ENCODE data around the gene WDR45B.
"Not testable (repeated sequence)": the region's sequence is repeated elsewhere in the genome, so short reads cannot be mapped to it uniquely, and the experiment has no call there.

The WDR45B gene

DNA sequence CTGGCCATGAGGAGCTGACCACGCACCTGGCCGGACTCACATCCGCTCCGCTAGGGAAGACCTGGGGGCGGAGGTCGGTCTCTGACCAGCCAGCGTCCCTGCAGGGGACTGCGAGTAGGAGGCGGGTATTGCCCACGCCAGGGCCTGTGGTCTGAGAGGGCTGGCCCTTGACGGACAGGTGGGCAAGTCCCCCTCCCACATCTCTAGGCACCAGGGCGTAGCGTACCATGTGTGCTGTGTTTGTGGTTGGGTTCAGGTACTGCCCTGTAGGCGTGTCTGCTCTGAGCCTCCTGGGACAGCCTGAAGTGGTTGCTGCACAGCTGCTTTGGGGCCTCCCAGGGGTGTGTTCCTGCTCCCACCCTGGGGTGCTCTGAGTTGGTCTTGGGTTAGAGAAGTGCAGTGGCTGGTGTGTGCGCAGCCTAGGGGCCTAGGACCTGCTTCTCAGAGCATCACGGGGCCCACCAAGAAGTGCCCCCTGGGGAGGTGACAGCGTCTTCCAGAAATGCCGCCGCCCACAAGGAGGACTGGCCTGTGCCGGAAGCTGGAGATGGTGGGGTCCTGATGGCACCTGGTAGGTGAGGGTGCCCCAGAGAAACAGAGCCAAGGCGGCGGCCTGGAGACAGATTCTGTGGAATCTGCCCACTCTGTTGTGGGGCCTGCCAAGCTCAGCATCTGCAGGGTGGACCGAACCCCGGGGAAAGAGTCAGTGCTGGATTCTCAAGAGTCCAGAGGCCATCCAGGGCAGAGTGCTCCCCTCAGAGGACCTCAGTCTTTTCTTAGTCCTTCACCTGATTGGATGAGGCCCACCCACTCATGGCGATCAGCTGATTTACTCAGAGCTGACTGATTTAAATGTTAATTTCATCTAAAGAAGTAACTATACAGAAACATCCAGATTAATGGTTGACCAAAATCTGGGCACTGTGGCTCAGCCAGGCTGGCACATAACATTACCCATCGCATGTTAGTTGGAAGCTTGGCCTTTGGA lies 48.3 kb downstream of the WDR45B start:
- DNase-seq (ENCODE audit: low read depth in 2 of 2), result no peak

DNA sequence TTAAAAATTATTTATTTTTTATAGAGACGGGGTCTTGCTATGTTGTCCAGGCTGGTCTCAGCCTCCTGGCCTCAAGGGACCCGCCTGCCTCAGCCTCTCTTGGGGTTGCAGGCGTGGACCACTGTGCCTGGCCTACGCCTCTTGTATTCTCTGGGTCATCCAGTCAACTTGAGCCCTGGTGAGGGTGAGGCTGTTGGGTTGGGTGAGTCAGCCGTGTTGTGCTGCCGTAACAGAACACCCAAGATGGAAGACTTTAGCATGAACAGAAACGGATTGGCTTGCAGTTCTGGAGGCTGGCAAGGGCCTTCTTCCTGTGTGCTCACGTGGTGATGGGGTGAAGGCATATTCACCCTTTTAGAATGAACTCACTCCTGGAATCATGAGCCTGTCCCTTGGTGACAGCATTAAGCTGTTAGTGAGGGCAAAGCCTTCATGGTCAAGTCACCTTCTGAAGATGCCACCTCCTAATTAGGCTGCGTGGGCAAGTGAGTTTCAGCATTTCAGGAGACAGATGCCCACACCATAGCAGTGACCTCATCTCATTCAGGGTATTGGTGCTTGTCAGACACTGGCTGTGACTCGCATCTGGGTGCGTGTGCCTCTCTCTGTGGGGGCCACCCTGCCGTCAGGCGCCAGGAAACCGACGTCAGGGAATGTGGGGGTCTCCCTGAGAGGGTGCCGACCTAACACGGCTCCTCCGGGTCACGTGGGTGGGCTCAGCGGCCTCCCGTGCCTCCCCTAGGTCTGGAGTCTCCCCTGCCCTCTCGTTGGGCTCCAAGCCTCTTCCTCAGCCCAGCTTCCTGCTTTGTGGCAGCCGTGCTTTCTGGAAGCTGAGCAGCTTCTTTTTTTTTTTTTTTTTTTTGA lies 49.8 kb downstream of the WDR45B start:
- no peak for DNase-seq (ENCODE audit: low read depth in 2 of 2)

DNA sequence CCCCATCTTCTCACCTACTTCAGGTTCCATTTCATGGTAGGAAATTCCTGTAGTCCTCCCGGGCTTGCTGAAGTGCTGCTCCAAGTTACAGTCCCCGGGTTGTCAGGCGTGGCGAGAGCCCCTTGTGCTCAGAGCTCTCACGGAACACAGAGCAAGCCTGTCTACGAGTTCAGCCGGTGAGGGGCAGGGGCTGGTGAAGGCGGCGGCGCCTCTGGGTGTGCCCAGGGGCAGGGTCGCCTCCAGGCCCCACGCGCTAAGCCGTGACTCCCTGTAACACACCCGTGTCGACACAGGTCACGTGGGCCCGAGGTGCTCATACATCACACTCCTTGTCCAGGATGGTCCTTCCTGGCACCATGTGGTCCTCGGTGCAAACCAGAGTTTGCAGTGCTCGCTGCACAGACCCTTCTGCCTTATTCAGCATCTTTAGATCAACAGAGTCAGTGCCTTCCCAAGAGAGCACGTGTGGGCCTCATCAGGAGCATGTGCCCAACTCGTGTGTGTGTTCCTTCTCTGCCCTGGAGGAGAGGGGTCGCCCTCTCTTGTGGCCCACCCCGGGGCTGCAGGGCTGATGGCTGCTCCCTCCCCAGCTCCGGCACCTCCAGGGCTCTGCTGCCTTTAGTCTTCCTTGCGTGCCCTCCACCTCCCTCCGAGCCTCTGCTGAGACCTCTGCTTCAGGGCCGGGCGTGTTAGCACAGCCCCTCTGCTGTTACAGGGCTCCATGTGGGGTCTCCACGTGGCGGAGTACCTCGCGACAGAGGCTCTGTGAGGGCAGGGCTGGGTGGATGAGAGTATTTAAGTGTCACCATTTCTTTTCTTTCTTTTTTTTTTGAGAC lies 51.2 kb downstream of the WDR45B start:
- no peak for DNase-seq (ENCODE audit: low read depth in 2 of 2)

DNA sequence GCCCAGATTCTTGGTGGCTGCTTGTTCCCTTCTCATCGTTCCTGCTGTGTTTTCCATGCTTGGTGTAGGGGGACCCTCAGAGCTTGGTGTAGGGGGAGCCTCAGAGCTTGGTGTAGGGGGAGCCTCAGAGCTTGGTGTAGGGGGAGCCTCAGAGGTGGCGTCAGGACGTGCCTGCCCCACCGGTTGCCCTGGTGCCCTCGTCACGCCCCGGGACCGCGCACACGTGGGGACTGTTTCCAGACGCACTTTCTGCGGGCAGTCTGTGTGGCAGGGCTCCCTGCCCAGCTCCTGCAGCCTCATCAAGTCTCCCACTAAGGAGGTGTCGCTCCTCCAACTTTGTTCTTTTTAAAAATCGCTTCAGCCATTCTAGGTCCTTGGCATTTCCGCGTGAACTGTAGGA lies 51.9 kb downstream of the WDR45B start:
- no peak for DNase-seq (ENCODE audit: low read depth in 2 of 2)

DNA sequence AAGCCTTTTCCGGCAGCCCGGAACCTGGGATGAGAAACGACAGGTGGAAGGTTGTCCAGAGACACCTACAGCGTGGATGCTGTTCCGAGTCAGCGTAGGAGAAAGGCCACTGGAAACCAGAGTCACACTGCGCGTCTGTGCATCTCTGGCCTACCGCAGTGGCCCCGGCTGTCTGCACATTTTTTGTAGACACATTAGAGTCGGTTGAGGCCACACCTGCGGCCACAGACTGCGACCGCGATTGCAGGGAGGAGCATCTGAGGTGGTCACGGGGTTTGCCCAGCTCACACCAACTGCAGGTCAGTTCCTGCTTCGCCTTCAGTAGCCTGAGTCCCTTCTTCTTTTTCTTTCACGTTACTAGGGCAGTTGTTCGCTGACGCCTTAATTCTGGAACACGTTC lies 52.4 kb downstream of the WDR45B start:
- no peak for DNase-seq (ENCODE audit: low read depth in 2 of 2)

DNA sequence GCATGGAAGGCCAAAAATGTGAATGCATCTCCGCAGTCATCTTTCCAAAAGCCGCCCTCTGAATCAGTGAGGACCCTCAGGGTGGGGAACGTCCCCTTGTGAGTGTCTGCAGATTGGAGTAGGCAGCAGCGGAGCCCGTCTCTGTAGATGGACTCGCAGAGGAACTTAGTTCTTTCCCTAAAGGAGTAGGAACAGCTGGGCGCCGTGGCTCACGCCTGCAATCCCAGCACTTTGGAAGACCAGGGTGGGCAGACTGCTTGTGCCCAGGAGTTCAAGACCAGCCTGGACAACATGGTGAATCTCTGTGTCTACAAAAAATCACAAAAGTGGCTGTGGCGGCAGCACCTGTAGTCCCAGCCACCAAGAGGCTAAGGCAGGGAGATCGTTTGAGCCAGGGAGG lies 53.7 kb downstream of the WDR45B start:
- DNase-seq (ENCODE audit: low read depth in 2 of 2), result no peak

DNA sequence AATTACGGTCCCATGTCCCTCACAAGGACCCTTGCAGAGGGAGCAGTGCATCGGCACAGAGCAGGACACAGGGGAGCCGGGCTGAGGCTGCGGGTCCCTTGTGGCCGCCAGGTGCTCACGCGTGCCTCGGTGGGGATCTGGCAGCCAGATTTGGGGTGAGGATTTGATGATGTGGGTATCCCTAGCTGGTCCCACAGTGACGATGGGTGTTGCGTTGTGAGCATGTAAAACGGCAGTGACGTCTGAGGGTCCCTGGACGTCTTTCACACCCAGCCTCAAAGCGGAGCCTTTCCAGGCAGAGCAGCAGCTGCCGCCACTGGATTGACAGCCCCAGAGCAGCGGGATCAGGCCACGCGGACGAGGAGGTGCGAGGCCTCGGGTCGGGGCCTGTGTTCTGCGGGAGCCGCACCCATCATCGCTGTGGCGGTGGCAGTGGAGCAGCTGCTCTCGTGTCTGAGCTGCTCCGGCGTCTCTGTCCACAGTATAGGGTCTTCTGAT lies 54.6 kb downstream of the WDR45B start:
- no peak for DNase-seq (ENCODE audit: low read depth in 2 of 2)

DNA sequence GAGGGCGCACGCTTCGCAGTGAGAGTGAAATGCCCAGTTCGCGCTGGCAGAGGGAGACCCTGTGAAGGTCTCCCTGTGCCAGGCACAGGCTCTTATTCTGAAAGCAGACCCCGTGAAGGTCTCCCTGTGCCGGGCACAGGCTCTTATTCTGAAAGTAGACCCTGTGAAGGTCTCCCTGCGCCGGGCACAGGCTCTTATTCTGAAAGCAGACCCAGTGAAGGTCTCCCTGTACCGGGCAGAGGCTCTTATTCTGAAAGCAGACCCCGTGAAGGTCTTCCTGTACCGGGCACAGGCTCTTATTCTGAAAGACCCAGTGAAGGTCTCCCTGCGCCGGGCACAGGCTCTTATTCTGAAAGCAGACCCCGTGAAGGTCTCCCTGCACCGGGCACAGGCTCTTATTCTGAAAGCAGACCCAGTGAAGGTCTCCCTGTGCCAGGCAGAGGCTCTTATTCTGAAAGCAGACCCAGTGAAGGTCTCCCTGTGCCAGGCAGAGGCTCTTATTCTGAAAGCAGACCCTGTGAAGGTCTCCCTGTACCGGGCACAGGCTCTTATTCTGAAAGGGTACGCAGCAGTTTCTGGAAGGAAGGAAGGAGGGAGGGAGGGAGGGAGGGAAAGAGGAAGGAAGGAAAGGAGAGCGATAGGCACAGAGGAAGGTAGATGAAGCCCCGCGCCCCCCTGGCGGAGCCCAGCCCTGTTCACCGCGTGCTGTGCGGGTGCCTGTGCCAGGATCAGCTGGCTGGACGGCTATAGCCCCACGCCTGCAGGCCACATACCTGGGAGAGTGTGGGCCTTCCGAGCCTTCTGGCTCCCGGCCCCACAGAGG lies 55.3 kb downstream of the WDR45B start:
- DNase-seq (ENCODE audit: low read depth in 2 of 2), result peak in 1 of 2 donors; percentile 22

DNA sequence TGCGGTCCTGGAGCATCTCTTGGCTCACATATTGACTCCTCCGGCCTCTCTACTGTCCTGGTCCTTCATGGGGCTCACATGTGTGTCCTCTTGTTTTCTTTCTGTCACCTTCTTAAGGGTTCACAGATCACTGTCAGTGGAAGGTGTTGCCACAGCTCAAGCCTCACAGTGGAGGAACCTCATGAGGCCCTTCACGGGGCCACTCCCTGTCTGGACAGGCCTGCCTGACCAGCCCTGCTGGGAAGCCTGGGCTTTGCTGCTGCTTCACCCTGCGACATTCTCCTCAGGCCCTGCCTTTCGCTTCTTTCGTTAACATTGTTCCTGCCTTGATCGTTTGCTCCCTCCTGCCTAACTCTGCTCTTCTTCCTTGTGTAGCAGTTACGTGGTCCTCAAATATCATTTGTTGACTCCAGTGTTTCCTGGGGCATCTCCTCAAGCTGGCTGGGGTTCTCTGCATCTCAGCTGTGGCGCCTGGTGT lies 55.9 kb downstream of the WDR45B start:
- DNase-seq (ENCODE audit: low read depth in 2 of 2), result no peak

DNA sequence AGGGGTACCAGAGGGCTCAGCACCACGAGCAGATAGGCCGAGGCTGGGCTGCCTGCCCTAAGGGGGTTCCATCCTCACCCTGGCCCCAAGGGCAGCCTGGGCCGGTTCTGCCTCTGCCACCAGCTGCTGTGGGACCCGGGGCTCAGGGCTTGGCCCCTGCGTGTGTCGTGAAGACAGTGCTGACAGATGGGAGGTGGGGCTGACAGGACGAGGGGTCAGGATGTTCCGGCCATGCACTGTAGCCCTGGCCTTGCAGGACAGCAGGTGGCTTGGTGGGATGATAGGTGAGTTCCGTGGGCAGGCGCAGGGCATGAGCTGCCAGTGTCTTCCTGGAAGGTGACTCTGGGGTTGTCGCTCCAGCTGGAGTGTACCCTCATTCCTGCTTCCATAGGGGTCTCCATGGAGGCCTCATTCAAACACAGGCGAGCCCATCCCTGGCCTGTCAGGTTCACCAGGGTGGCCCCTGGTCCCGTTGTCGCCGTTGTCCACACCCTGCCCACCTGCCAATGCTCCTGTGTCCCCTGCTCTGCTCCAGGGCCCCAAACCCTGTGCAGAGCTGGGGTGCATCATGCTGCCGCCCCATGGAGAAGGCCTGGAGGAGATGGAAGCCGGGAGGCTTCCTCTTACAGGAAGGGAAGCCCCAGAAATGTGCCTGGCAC lies 57.2 kb downstream of the WDR45B start:
- DNase-seq (ENCODE audit: low read depth in 2 of 2), result no peak

DNA sequence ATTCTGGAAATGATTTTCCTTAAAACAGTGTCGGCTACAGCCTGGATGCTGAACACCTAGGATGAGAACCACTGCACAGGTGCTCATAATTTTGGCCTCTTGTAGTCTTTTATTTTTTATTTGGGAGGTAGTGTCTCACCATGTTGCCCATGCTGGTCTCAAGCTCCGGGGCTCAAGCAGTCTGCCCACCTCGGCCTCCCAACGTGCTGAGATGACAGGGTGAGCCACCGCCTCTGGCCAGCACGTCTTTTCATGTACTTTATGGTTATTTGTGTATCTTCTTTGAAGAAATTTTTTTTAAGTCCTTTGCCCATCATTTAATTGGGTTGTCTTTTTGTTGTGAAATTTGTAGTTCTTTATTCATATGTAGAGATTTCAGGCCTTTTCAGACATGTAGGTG lies 58.0 kb downstream of the WDR45B start:
- no peak for DNase-seq (ENCODE audit: low read depth in 2 of 2)

DNA sequence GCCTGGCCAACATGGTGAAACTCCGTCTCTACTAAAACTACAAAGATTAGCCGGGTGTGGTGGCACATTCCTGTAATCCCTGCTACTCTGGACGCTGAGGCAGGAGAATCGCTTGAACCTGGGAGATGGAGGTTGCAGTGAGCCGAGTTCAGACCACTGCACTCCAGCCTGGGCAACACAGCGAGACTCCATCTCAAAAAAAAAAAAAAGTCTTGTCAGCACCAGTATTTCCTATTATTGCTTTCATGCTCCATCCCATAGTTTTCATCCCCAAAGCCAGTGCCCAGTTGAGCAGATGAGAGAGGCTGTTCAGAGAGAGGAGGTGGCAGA lies 58.4 kb downstream of the WDR45B start:
- DNase-seq (ENCODE audit: low read depth in 2 of 2), result no peak

DNA sequence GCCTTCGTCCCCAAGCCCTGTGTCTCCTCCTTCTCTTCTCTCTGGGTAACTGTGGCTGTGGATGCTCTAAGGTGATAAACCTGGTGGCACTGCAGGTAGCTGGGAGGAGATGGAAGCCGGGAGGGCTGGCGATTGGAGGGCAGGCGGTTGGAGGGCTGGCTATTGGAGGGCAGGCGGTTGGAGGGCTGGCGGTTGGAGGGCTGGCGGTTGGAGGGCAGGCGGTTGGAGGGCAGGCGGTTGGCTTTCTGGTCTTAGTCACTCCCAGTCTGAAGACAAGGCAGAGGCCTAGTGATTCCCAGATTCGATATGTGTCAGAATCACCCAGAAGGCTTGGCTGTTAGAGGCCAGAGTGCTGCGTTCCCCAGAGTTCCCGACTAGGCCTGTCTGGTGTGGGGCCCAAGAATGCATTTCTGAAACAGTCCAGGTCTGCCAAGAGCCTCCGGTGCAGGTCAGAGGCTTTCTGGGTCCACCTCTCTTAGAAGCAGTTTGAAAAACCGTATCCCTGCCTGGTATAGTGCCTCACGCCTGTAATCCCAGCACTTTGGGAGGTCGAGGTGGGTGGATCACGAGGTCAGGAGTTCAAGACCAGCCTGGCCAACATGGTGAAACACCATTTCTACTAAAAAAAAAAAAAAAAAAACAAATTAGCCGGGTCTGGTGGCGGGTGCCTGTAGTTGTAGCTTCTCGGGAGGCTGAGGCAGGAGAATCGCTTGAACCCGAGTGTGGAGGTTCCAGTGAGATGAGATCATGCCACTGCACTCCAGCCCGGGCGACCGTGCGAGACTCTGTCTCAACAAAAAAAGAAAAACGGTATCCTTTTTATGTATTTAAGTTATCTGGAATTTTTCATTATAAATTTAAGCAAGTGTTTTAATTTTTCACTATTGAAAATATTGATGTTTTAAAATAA lies 59.7 kb downstream of the WDR45B start:
- no peak for DNase-seq (ENCODE audit: low read depth in 2 of 2)

DNA sequence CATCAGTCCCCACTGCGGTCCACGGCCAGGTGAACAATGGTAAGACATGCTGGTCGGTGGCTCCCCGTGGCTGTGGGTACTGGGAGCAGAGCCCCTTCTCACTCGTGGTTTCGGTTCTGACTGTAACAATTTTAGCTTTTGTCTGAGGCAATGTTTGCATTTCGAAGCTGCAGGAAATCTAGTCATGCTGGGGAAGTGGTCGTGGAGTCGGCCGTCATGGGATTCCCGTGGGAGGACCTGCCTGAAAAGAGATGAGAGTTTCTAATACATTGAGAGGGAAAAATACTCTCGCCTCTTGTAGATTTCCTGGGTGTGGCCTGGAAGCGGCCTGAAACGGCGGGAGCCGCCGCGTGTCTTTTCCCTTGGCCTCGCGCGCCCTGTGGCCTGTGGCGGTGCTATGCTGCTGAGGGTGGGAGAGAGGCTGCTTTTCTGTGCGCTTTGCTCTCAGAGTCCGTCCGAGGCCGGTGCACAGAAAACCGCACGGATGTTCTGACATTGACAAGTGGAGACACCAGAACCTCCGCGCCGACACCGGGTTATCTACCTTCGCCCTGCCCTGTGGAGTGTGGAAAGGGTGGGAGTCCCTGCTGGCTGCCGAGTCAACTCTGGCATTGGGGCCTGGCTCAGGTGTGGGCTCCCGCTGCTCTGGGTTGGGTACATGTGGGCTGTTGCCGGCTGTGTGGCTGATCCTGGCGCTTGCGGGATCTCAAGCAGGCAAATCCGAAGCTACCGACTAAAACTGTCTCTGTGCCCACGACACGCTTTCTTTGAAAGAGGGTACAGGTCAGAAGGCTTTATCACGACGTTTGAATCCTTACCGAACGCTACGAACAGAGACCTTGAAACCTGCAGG lies 60.8 kb downstream of the WDR45B start:
- DNase-seq (ENCODE audit: low read depth in 2 of 2), result no peak

DNA sequence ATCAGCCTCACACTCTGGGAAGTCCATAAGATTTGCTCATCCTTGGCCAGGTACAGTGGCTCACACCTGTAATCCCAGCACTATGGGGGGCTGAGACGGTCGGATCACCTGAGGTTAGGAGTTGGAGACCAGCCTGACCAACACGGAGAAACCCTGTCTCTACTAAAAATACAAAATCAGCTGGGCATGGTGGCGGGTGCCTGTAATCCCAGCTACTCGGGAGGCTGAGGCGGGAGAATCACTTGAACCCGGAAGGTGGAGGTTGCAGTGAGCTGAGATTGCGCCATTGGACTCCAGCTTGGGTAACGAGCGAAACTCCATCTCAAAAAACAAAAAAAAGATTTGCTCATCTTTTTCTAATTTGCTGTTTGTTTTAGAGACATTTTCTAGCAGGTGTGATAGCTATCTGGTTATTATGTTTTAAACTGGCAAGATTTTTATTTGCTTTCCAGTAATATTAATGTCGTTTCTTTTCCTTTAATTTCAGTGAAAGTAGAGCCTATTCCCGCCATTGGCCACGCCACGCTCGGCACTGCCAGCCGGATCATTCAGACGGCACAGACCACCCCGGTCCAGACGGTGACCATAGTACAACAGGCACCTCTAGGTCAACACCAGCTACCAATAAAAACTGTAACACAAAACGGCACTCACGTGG lies 61.5 kb downstream of the WDR45B start:
- no peak for DNase-seq (ENCODE audit: low read depth in 2 of 2)

DNA sequence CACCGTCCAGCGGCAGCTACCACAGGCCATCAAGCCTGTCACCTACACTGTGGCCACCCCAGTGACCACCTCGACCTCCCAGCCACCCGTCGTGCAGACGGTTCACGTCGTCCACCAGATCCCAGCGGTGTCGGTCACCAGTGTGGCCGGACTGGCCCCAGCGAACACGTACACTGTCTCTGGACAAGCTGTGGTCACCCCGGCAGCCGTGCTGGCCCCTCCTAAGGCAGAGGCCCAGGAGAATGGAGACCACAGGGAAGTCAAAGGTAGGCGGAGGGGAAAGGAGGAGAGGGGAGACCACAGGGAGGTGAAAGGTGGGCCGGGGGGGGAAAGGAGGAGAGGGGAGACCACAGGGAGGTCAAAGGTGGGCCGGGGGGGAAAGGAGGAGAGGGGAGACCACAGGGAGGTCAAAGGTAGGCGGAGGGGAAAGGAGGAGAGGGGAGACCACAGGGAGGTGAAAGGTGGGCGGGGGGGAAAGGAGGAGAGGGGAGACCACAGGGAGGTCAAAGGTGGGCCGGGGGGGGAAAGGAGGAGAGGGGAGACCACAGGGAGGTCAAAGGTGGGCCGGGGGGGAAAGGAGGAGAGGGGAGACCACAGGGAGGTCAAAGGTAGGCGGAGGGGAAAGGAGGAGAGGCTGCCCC lies 62.2 kb downstream of the WDR45B start:
- not testable (repeated sequence) for DNase-seq (ENCODE audit: low read depth in 2 of 2)

DNA sequence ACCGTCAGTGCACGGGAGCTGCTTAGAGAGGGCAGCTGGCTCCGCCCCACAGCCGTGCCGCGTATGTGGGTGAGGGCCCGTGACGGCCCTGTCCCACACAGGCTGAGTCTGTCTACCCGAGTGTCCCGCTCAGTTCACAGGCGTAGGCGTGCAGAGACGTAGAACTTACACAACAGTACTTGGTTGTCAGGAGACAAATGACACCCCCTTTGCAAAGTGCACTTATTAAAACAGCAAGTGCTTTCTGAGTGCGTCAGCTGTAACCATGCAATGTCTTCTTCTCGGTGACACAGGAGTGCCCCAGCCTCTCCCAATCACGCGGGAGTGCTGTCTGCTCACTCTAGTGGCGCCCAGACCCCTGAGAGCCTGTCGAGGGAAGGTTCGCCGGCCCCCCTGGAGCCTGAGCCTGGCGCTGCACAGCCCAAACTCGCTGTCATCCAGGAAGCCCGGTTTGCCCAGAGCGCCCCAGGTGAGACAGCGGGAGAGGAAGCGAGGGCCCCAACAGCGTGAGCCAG lies 64.5 kb downstream of the WDR45B start:
- peak in 1 of 2 donors; percentile 48 for DNase-seq (ENCODE audit: low read depth in 2 of 2)

All from stimulated activated CD8-positive, alpha-beta memory T cell treated with anti-CD3 and anti-CD28 coated beads, Interleukin-2, amount 100 ng/mL, for 48 hours (primary cell).